ENCODE results near the gene EYS.

DNA sequence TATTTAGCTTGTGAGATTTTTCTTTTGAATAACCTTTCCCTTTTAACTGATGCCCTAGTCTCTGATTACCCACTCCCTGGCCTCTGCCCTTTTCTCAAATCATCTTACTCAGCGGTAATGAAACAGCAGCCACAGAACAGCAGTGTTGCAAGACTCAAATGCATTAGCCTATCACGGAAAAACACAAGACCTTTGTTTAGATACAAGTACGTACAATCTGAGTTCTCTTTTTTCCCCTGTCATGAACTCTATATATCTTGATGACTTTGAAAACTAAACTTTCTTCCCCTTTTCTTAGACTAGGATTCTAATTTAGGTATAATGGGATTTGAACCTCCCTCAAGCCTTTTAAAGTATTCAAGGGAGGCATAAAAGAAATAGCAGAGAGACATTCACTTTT lies 1034.9 kb downstream of the EYS start:
- TF ChIP-seq CTCFL (IDR thresholded peaks at IDR 0.05; ENCODE audit: borderline replicate concordance, insufficient read depth, low read depth, low read length, poor library complexity, severe bottlenecking) (no peak), ZNF644 (tag; IDR thresholded peaks at IDR 0.05; ENCODE audit: low read depth) (no peak), RAD21 (CRISPR knock-in tag; conservative IDR thresholded peaks at IDR 0.05 in 1 of 2, IDR thresholded peaks at IDR 0.05 in 1 of 2) (no peak), FOXM1 (IDR thresholded peaks at IDR 0.05; ENCODE audit: low read depth) (no peak), FOXM1 (CRISPR knock-in tag; IDR thresholded peaks at IDR 0.05; ENCODE audit: low read depth) (no peak), CAMTA2 (CRISPR knock-in tag; conservative IDR thresholded peaks at IDR 0.05) (no peak), RFX5 (IDR thresholded peaks at IDR 0.05; ENCODE audit: low read depth, low read length) (no peak), DMBX1 (CRISPR knock-in tag; IDR thresholded peaks at IDR 0.05; ENCODE audit: borderline replicate concordance) (no peak), RB1 (IDR thresholded peaks at IDR 0.05; ENCODE audit: low read depth) (no peak), STAG1 (CRISPR knock-in tag; IDR thresholded peaks at IDR 0.05; ENCODE audit: borderline replicate concordance) (no peak), TAF1 (IDR thresholded peaks at IDR 0.05; ENCODE audit: control insufficient read depth, extremely low read depth, insufficient read depth, low read length, severe bottlenecking) (no peak), ZNF232 (CRISPR knock-in tag; IDR thresholded peaks at IDR 0.05) (no peak), CTCF (IDR thresholded peaks at IDR 0.05 in 2 of 3, conservative IDR thresholded peaks at IDR 0.05 in 1 of 3; ENCODE audit: insufficient read depth in 2 of 3, low read depth in 1 of 3, low read length in 3 of 3) (no peak)
- TF ChIP-seq, protein P1, sequence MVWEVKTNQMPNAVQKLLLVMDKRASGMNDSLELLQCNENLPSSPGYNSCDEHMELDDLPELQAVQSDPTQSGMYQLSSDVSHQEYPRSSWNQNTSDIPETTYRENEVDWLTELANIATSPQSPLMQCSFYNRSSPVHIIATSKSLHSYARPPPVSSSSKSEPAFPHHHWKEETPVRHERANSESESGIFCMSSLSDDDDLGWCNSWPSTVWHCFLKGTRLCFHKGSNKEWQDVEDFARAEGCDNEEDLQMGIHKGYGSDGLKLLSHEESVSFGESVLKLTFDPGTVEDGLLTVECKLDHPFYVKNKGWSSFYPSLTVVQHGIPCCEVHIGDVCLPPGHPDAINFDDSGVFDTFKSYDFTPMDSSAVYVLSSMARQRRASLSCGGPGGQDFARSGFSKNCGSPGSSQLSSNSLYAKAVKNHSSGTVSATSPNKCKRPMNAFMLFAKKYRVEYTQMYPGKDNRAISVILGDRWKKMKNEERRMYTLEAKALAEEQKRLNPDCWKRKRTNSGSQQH (CRISPR knock-in tag; IDR thresholded peaks at IDR 0.05) = no peak
- TF ChIP-seq, protein P2, sequence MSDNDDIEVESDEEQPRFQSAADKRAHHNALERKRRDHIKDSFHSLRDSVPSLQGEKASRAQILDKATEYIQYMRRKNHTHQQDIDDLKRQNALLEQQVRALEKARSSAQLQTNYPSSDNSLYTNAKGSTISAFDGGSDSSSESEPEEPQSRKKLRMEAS (CRISPR knock-in tag; IDR thresholded peaks at IDR 0.05) = no peak
